WERI-Rb-1 (cell line): ENCODE data around the gene PRKCE.

ENCODE experiments used
- DNase-seq: peaks from one replicate; pipeline ENCODE4 v3.0.0-alpha.2; 2020
- H3K27ac ChIP-seq: fragments of 250-450 bp; sonication (Bioruptor Pico); 2 replicates; pipeline ENCODE4 v1.5.1; 2020; ENCODE audit warnings: mild to moderate bottlenecking, moderate library complexity
- H3K27me3 ChIP-seq: fragments of 250-450 bp; sonication (Bioruptor Pico); 2 replicates; pipeline ENCODE4 v1.5.1; 2021; ENCODE audit warnings: mild to moderate bottlenecking, low read depth, moderate library complexity; ENCODE audit not compliant: insufficient read depth, severe bottlenecking
- H3K36me3 ChIP-seq: fragments of 250-450 bp; sonication (Bioruptor Pico); 2 replicates; pipeline ENCODE4 v1.5.1; 2020; ENCODE audit warnings: mild to moderate bottlenecking, moderate library complexity
- H3K4me3 ChIP-seq: 2 replicates; pipeline ENCODE4 v1.5.1; 2011; ENCODE audit warnings: low read depth, mild to moderate bottlenecking, control low read depth, low read length
- H3K9me3 ChIP-seq: fragments of 250-450 bp; sonication (Bioruptor Pico); 2 replicates; pipeline ENCODE4 v1.5.1; 2021; ENCODE audit warnings: mild to moderate bottlenecking, moderate library complexity; ENCODE audit not compliant: severe bottlenecking
- TF ChIP-seq, protein P1 (sequence below): IDR thresholded peaks from 2 replicates; pipeline ENCODE4 v1.5.1; 2011; ENCODE audit warnings: low read depth, mild to moderate bottlenecking, control low read depth, inconsistent platforms, low read length

Gene PRKCE

DNA sequence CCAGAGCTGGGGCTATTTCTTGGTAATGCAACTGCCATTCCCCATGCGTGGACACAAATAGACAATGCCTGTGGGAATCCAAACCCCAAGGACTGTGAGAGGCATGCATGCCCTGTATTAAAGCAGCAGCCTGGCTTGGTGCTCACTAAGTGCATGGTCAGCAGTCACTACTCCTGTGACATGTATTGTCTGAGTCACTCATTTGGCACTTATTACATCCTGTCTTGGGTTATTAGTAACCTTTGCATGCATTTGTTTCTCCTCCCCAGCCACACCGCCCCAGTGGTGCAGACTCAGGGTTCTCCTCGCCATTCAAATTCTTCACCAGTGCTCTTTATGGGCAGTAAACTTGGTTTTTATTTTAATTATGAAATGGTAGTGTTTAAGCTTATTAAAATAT, 30.2 kb downstream of the PRKCE start:
- no peak for DNase-seq
- Histone ChIP-seq H3K27ac (no peak overlapping the region), H3K4me3 (no peak overlapping the region), H3K27me3 (no peaks in the 10 kb centered on the region), H3K36me3 (no peaks in the 10 kb centered on the region), H3K9me3 (no peaks in the 10 kb centered on the region)
- TF ChIP-seq, protein P1, sequence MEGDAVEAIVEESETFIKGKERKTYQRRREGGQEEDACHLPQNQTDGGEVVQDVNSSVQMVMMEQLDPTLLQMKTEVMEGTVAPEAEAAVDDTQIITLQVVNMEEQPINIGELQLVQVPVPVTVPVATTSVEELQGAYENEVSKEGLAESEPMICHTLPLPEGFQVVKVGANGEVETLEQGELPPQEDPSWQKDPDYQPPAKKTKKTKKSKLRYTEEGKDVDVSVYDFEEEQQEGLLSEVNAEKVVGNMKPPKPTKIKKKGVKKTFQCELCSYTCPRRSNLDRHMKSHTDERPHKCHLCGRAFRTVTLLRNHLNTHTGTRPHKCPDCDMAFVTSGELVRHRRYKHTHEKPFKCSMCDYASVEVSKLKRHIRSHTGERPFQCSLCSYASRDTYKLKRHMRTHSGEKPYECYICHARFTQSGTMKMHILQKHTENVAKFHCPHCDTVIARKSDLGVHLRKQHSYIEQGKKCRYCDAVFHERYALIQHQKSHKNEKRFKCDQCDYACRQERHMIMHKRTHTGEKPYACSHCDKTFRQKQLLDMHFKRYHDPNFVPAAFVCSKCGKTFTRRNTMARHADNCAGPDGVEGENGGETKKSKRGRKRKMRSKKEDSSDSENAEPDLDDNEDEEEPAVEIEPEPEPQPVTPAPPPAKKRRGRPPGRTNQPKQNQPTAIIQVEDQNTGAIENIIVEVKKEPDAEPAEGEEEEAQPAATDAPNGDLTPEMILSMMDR = no peak

DNA sequence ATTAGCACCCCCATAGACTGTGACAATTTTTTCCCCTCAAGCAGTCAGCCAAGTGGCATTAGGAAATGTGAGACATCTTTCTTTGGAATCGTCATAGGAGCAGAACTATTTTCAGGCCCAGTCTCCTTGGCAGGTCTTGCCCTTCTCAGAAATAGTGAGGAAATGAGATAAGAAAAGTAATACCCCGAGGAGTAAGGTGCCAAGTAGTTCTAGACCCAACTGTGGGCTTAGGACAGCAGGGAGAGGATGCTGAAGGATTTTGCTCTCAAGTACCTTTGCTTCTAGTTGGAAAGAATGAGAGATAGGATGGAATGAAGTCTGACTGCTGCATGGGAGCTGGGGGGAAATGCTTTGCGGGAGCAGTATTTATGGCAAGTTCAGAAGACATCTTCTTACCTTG, 31.8 kb downstream of the PRKCE start:
- no peak overlapping the region for H3K4me3 ChIP-seq
- H3K9me3 ChIP-seq = no peaks in the 10 kb centered on the region
- TF ChIP-seq, protein P1 = no peak
- no peaks in the 10 kb centered on the region for H3K36me3 ChIP-seq
- no peaks in the 10 kb centered on the region for H3K27me3 ChIP-seq
- no peak overlapping the region for H3K27ac ChIP-seq
- no peak for DNase-seq

DNA sequence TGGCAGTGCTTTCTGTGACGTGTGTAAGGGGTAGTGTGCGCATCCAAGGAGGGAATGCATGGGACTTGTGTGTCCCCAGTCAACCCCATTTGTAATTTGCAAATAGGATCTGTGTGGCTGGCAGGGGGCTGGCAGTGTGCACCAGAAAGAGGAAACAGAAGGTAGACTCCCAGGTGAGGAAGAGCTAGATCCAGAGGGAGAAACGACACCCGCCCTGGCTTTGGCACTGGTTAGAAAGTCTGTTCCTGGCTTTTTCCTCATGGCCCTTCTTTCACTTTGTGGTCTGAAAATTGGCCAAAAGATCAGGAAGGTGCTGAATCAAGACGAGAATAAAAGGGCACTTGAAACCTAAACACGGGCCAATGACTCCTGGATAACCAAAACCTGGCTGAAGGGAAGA, 33.3 kb downstream of the PRKCE start:
- H3K4me3 ChIP-seq = no peak overlapping the region
- H3K27me3 ChIP-seq = no peaks in the 10 kb centered on the region
- TF ChIP-seq, protein P1 = no peak
- no peaks in the 10 kb centered on the region for H3K36me3 ChIP-seq
- no peak overlapping the region for H3K27ac ChIP-seq
- DNase-seq = no peak
- no peaks in the 10 kb centered on the region for H3K9me3 ChIP-seq

DNA sequence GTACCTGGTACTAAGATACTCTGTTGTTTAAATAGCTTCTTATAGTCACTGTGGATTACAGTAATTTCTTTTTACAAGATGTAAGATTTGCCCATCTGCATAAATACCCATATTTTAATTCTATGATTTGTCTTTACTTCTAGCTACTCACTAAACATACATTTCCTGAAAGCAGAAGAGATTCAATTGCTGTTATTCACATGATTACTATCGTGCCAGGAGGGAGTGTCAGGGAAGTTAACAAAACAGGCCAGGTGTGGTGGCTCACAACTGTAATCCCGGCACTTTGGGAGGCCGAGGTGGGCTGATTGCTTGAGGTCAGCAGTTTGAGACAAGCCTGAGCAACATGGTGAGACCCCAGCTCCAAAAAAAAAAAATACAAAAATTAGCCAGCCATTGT, 33.8 kb downstream of the PRKCE start:
- TF ChIP-seq, protein P1 = no peak
- no peak for DNase-seq
- H3K27ac ChIP-seq = no peak overlapping the region
- no peaks in the 10 kb centered on the region for H3K9me3 ChIP-seq
- no peaks in the 10 kb centered on the region for H3K36me3 ChIP-seq
- H3K27me3 ChIP-seq = no peaks in the 10 kb centered on the region
- no peak overlapping the region for H3K4me3 ChIP-seq

DNA sequence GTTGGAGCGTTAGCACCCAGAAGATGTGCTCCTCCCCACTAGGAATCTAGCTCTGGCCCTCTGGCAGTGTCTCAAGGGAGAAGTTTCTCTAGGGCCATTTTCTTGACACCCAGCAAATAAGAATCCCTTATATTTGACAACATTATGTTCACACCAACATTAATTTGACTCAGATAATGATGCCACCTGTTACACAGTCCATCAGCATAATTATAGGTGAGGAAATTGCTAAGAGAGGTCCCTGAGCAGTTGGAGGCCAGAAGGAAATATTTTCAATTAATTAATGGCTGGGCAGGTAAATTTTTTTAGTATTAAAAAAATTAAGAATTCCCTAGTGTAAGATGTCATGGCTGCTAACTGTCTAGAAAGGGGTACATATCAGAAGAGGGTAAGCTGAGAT, 36.5 kb downstream of the PRKCE start:
- TF ChIP-seq, protein P1 = no peak
- no peak overlapping the region for H3K27ac ChIP-seq
- H3K9me3 ChIP-seq = no peaks in the 10 kb centered on the region
- no peaks in the 10 kb centered on the region for H3K36me3 ChIP-seq
- H3K4me3 ChIP-seq = no peak overlapping the region
- no peak for DNase-seq
- H3K27me3 ChIP-seq = no peaks in the 10 kb centered on the region

- Histone ChIP-seq H3K27ac (no peak overlapping the region), H3K9me3 (no peaks in the 10 kb centered on the region), H3K27me3 (no peaks in the 10 kb centered on the region), H3K4me3 (no peak overlapping the region), H3K36me3 (no peaks in the 10 kb centered on the region)
- no peak for DNase-seq
- TF ChIP-seq, protein P1 = no peak
Measured at GRCh38 chr2:45688479-45689298, 37.2 kb downstream of the PRKCE start.
